SIG-M5 (cell line): ENCODE measurements around the gene TMPRSS13.
"Not testable (repeated sequence)": the region's sequence is repeated elsewhere in the genome, so short reads cannot be mapped to it uniquely, and the experiment has no call there.

Source experiments
- DNase-seq: peaks from one replicate; lab custom pipeline; 2025; lab: John Stamatoyannopoulos, UW

TMPRSS13 gene

GRCh38 chr11:117950993-117951961 lies 22.1 kb upstream of the TMPRSS13 start:
- DNase-seq, result no peak

- DNase-seq, result no peak
These were observed 21.1 kb upstream of the TMPRSS13 start for GRCh38 chr11:117950301-117950700.

- DNase-seq, result no peak
These were observed 19.9 kb upstream of the TMPRSS13 start for GRCh38 chr11:117949062-117949461.

GRCh38 chr11:117948466-117948865 lies 19.3 kb upstream of the TMPRSS13 start:
- DNase-seq, result not testable (repeated sequence)

GRCh38 chr11:117947751-117948150 lies 18.5 kb upstream of the TMPRSS13 start:
- not testable (repeated sequence) for DNase-seq

GRCh38 chr11:117946842-117947526 lies 17.8 kb upstream of the TMPRSS13 start:
- no peak for DNase-seq

- no peak for DNase-seq
These were observed 17.1 kb upstream of the TMPRSS13 start for GRCh38 chr11:117946156-117946841.

- DNase-seq, result no peak
These were observed 16.0 kb upstream of the TMPRSS13 start for GRCh38 chr11:117945047-117945810.

- no peak for DNase-seq
These were observed 15.4 kb upstream of the TMPRSS13 start for GRCh38 chr11:117944554-117944953.

GRCh38 chr11:117941976-117942654 lies 12.9 kb upstream of the TMPRSS13 start:
- DNase-seq, result no peak

GRCh38 chr11:117941163-117941707 lies 12.0 kb upstream of the TMPRSS13 start:
- DNase-seq, result no peak

GRCh38 chr11:117940736-117941135 lies 11.5 kb upstream of the TMPRSS13 start:
- DNase-seq, result no peak

GRCh38 chr11:117936973-117937372 lies 7.8 kb upstream of the TMPRSS13 start:
- no peak for DNase-seq

- DNase-seq, result no peak
These were observed 5.5 kb upstream of the TMPRSS13 start for GRCh38 chr11:117934526-117935307.

GRCh38 chr11:117933930-117934329 lies 4.7 kb upstream of the TMPRSS13 start:
- DNase-seq, result no peak

GRCh38 chr11:117933475-117933874 lies 4.3 kb upstream of the TMPRSS13 start:
- no peak for DNase-seq

GRCh38 chr11:117932947-117933346 lies 3.7 kb upstream of the TMPRSS13 start:
- no peak for DNase-seq

- no peak for DNase-seq
These were observed 3.2 kb upstream of the TMPRSS13 start for GRCh38 chr11:117932426-117932825.

- DNase-seq, result no peak
These were observed 2.8 kb upstream of the TMPRSS13 start for GRCh38 chr11:117931971-117932370.

- DNase-seq, result no peak
These were observed 2.2 kb upstream of the TMPRSS13 start for GRCh38 chr11:117931331-117931950.
